ENCODE results near the gene YBEY.

GRCh38 chr21:46295996-46296752 lies 10.0 kb downstream of the YBEY start:
- TF ChIP-seq, protein P1, sequence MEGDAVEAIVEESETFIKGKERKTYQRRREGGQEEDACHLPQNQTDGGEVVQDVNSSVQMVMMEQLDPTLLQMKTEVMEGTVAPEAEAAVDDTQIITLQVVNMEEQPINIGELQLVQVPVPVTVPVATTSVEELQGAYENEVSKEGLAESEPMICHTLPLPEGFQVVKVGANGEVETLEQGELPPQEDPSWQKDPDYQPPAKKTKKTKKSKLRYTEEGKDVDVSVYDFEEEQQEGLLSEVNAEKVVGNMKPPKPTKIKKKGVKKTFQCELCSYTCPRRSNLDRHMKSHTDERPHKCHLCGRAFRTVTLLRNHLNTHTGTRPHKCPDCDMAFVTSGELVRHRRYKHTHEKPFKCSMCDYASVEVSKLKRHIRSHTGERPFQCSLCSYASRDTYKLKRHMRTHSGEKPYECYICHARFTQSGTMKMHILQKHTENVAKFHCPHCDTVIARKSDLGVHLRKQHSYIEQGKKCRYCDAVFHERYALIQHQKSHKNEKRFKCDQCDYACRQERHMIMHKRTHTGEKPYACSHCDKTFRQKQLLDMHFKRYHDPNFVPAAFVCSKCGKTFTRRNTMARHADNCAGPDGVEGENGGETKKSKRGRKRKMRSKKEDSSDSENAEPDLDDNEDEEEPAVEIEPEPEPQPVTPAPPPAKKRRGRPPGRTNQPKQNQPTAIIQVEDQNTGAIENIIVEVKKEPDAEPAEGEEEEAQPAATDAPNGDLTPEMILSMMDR (conservative IDR thresholded peaks at IDR 0.05), result no peak
- no peak for TF ChIP-seq EZH2 (IDR thresholded peaks at IDR 0.05; ENCODE audit: low read depth)

All from PC-9 (cell line).